ENCODE results near the gene LOXL1. TPM values are rescaled to one million over a fixed set of nuclear protein-coding genes. Genes with fewer than 3 reads are reported as not detected.
A peak's percentile ranks its signal among the peaks of the same experiment; 100 is the strongest.
"Not testable (repeated sequence)": the region's sequence is repeated elsewhere in the genome, so short reads cannot be mapped to it uniquely, and the experiment has no call there.

LOXL1 gene
- polyA plus RNA-seq, 4 donors, result 75.0 to 83.8 (median 81.9) TPM

GRCh38 chr15:73951601-73952000, 25.3 kb downstream of the LOXL1 start:
- DNase-seq (ENCODE audit: low read depth in 4 of 4, low spot score in 3 of 4), result no peak

- no peak for DNase-seq (ENCODE audit: low read depth in 4 of 4, low spot score in 3 of 4)
Observed at GRCh38 chr15:73952171-73952912, 26.1 kb downstream of the LOXL1 start.

GRCh38 chr15:73952913-73953750, 26.9 kb downstream of the LOXL1 start:
- no peak for DNase-seq (ENCODE audit: low read depth in 4 of 4, low spot score in 3 of 4)

GRCh38 chr15:73954188-73955145, 28.2 kb downstream of the LOXL1 start:
- DNase-seq (ENCODE audit: low read depth in 4 of 4, low spot score in 3 of 4), result no peak

GRCh38 chr15:73955326-73955725, 29.1 kb downstream of the LOXL1 start:
- DNase-seq (ENCODE audit: low read depth in 4 of 4, low spot score in 3 of 4), result no peak

- no peak for DNase-seq (ENCODE audit: low read depth in 4 of 4, low spot score in 3 of 4)
Observed at GRCh38 chr15:73955861-73956742, 29.8 kb downstream of the LOXL1 start.

GRCh38 chr15:73956743-73957135, 30.5 kb downstream of the LOXL1 start:
- no peak for DNase-seq (ENCODE audit: low read depth in 4 of 4, low spot score in 3 of 4)

- DNase-seq (ENCODE audit: low read depth in 4 of 4, low spot score in 3 of 4), result no peak
Observed at GRCh38 chr15:73957276-73957675, 31.0 kb downstream of the LOXL1 start.

- DNase-seq (ENCODE audit: low read depth in 4 of 4, low spot score in 3 of 4), result no peak
Observed at GRCh38 chr15:73957785-73958184, 31.5 kb downstream of the LOXL1 start.

GRCh38 chr15:73959012-73959581, 32.8 kb downstream of the LOXL1 start:
- no peak for DNase-seq (ENCODE audit: low read depth in 4 of 4, low spot score in 3 of 4)

- no peak for DNase-seq (ENCODE audit: low read depth in 4 of 4, low spot score in 3 of 4)
Observed at GRCh38 chr15:73959801-73960200, 33.5 kb downstream of the LOXL1 start.

GRCh38 chr15:73960472-73961070, 34.3 kb downstream of the LOXL1 start:
- not testable (repeated sequence) for DNase-seq (ENCODE audit: low read depth in 4 of 4, low spot score in 3 of 4)

- no peak for DNase-seq (ENCODE audit: low read depth in 4 of 4, low spot score in 3 of 4)
Observed at GRCh38 chr15:73962433-73962832, 36.2 kb downstream of the LOXL1 start.

- peak in 2 of 4 donors; percentile 65 to 66 for DNase-seq (ENCODE audit: low read depth in 4 of 4, low spot score in 3 of 4)
Observed at GRCh38 chr15:73964736-73965093, 38.5 kb downstream of the LOXL1 start.

- no peak for DNase-seq (ENCODE audit: low read depth in 4 of 4, low spot score in 3 of 4)
Observed at GRCh38 chr15:73965094-73965757, 39.0 kb downstream of the LOXL1 start.

GRCh38 chr15:73965758-73966113, 39.5 kb downstream of the LOXL1 start:
- no peak for DNase-seq (ENCODE audit: low read depth in 4 of 4, low spot score in 3 of 4)

GRCh38 chr15:73968461-73968860, 42.2 kb downstream of the LOXL1 start:
- no peak for DNase-seq (ENCODE audit: low read depth in 4 of 4, low spot score in 3 of 4)

GRCh38 chr15:73969151-73969759, 43.0 kb downstream of the LOXL1 start:
- no peak for DNase-seq (ENCODE audit: low read depth in 4 of 4, low spot score in 3 of 4)
